Activated CD4-positive, alpha-beta T cell treated with anti-CD3 and anti-CD28 coated beads, Interleukin-2, amount 10 ng/mL, durations not matched to agents 7 days and 5 days (primary cell): Measurements from ENCODE around the gene PCDH18. TPM values are rescaled to one million over a fixed set of nuclear protein-coding genes. Genes with fewer than 3 reads are reported as not detected.
"Not testable (repeated sequence)": the region's sequence is repeated elsewhere in the genome, so short reads cannot be mapped to it uniquely, and the experiment has no call there.

ENCODE experiments used
- CTCF ChIA-PET: fragments of 350-600 bp; sonication (Branson Sonifier 250); formaldehyde crosslinking; loops from one replicate; lab custom pipeline; 2021; ENCODE audit warnings: antibody characterized with exemption; lab: Charles Lee
- POLR2A ChIA-PET: fragments of 350-600 bp; sonication (Branson Sonifier 250); formaldehyde crosslinking; loops from one replicate; lab custom pipeline; 2021; ENCODE audit warnings: antibody characterized with exemption; lab: Charles Lee
- DNase-seq: peaks from one replicate; pipeline ENCODE4 v3.0.0-alpha.2; 2020
- H3K27ac Mint-ChIP-seq: one replicate; pipeline ENCODE4 v1.8.0; 2021; ENCODE audit warnings: mild to moderate bottlenecking, moderate library complexity, mixed read lengths
- H3K27me3 Mint-ChIP-seq: one replicate; pipeline ENCODE4 v1.8.0; 2021; ENCODE audit warnings: mixed read lengths
- H3K36me3 Mint-ChIP-seq: one replicate; pipeline ENCODE4 v1.8.0; 2021; ENCODE audit warnings: low read depth, mixed read lengths
- H3K4me1 Mint-ChIP-seq: one replicate; pipeline ENCODE4 v1.8.0; 2021; ENCODE audit warnings: mixed read lengths
- H3K4me3 Mint-ChIP-seq: one replicate; pipeline ENCODE4 v1.8.0; 2021; ENCODE audit warnings: mild to moderate bottlenecking, moderate library complexity, mixed read lengths
- H3K9me3 Mint-ChIP-seq: one replicate; pipeline ENCODE4 v1.8.0; 2021; ENCODE audit warnings: mixed read lengths
- total RNA-seq, 2 experiments: library from RNA; stranded (reverse); gene quantifications; one replicate each; pipeline ENCODE4 v1.2.3, GENCODE V29; 2021

PCDH18 gene
- total RNA-seq, 2 experiments from 2014 or later = 0.06 TPM; not detected in 1

DNA sequence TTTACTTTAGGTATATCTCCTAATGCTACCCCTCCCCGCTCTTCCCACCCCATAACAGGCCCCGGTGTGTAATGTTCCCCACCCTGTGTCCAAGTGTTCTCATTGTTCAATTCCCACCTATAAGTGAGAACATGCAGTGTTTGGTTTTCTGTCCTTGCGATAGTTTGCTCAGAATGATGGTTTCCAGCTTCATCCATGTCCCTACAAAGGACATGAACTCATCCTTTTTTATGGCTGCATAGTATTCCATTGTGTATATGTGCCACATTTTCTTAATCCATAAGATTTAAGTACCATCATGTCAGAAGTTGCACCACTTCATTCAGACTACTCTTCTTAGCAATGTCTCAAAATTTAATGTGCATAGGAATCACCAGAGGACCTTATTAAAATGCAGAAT, 5.5 kb upstream of the PCDH18 start:
- H3K27ac Mint-ChIP-seq, CTCF ChIA-PET, H3K36me3 Mint-ChIP-seq, H3K9me3 Mint-ChIP-seq, H3K4me3 Mint-ChIP-seq, H3K27me3 Mint-ChIP-seq, POLR2A ChIA-PET, H3K4me1 Mint-ChIP-seq, DNase-seq: not testable (repeated sequence)

DNA sequence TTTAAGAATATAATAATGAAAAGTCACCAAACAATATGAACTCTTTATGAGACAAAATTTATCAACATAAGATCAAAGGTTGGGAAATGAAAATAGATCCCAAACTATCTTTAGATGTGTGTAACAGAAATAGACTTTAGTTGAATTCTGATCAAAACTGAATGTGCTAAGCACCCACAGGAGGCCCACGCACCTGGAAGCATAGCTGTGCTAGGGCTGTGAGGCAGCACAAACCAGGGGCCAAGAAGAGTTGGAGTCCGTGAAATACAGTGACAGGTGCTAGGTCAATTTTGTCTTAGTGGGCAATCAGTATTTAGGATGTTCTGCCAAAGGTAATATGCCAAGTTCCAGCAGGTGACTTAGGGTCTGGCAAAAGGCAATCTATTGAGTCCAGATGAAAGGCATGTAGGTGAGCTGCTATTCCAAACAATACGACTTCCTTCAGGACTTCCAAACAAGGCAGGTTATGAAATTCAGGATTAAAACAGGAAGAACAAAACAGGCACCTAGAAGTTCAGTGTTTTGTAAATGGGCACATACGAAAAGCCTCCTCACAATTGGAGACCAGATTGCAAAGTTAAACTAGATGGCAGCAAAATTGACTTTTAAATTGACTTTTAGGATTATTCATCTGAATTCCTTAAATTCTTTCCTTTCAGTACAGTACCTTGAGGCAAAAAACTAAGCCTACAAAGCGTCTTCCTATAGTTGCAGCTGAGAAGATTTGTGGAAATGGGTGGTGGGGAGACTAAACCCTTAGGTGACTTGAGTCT, 4.7 kb upstream of the PCDH18 start:
- Mint-ChIP-seq H3K27ac (no peak overlapping the region), H3K36me3 (no peaks in the 10 kb centered on the region), H3K4me3 (no peak overlapping the region), H3K9me3 (peaks cover 5% of the 10 kb centered on the region), H3K4me1 (peaks cover 2% of the 10 kb centered on the region), H3K27me3 (no peaks in the 10 kb centered on the region)
- DNase-seq = no peak
- CTCF ChIA-PET = no interaction called here
- POLR2A ChIA-PET = no interaction called here

DNA sequence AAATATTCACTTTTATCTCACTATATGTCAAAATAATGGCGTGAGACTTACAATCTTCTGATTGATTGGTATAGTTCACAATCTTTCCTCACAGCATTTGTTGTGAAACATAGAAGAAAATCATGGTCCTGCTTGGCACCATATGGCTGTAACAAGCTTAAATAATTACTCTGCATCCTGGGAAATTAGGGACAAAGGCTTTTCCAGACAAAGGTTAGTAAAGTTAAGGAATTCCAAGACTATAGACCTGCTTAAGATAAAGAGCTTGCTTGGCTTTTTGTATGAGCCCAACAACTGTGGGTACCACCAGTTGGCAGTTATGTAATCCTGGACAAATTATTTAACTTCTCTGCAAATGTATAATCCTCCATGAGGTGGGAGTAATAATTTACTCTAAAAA, 3.4 kb upstream of the PCDH18 start:
- Mint-ChIP-seq H3K9me3 (peaks cover 5% of the 10 kb centered on the region), H3K4me3 (no peak overlapping the region), H3K36me3 (no peaks in the 10 kb centered on the region), H3K27me3 (no peaks in the 10 kb centered on the region), H3K27ac (no peak overlapping the region), H3K4me1 (peaks cover 2% of the 10 kb centered on the region)
- CTCF ChIA-PET = no interaction called here
- POLR2A ChIA-PET = no interaction called here
- no peak for DNase-seq

DNA sequence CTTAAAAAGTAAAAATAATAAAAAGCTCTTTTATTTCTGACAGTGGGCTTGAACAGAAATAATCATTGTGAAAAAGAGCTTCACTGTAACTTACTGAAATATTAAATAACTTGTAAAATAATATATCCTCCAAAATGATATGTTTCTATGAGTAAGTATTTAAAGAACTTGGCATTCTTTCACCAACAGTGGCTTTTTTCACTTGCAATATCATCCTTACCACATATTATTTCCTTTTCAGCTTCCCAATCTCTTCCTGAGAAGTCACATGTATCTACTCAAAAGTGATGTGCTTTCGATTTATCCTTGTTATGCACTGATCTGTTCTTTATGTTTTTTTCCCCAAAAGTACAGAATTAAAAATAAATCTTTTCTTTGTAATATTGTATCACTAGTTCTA, 2.2 kb upstream of the PCDH18 start:
- H3K27me3 Mint-ChIP-seq = no peaks in the 10 kb centered on the region
- no peak overlapping the region for H3K27ac Mint-ChIP-seq
- peaks cover 5% of the 10 kb centered on the region for H3K9me3 Mint-ChIP-seq
- ChIA-PET CTCF (no interaction called here), POLR2A (no interaction called here)
- no peaks in the 10 kb centered on the region for H3K36me3 Mint-ChIP-seq
- peaks cover 2% of the 10 kb centered on the region for H3K4me1 Mint-ChIP-seq
- no peak for DNase-seq
- no peak overlapping the region for H3K4me3 Mint-ChIP-seq

DNA sequence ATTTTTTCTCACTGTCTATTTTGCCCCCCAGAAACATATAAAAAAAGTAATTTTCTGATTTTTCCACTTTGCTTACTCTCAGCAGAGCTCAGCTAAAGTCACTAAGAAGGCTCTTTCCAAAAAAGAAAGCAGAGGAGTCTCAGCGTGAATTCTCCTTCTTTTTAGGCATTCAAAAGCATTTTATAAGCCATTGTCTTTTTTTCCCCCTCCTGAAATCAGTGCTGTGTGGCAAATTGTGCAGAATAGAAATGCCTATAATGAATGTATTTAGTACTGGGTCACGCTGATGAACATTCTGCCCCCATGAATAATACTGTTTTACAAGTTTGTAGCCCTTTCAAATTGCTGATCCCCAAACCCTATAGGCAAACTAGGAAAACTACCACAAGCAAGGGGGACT, 1.6 kb upstream of the PCDH18 start:
- ChIA-PET CTCF (no interaction called here), POLR2A (no interaction called here)
- no peaks in the 10 kb centered on the region for H3K27me3 Mint-ChIP-seq
- H3K36me3 Mint-ChIP-seq = no peaks in the 10 kb centered on the region
- no peak overlapping the region for H3K27ac Mint-ChIP-seq
- H3K4me3 Mint-ChIP-seq = no peak overlapping the region
- H3K9me3 Mint-ChIP-seq = peaks cover 5% of the 10 kb centered on the region
- DNase-seq = no peak
- peaks cover 2% of the 10 kb centered on the region for H3K4me1 Mint-ChIP-seq

DNA sequence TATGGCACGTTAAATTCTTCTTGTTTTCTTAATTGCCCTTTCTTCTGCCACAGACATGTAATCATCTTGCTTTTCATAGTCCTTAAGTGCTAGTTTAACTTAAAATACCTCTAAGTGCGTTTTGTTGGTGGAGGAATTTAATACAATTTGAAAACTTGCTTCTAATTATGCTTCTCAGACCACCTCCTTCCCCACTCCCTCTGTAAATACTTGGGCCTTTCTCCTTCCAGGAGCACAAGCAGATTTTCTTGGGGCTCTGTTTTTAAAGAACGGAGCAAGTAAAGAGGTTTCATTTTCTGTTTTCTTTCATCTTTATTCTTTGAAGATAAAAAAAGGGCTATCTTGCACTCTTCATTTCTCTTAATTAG, 559 bp upstream of the PCDH18 start:
- DNase-seq = no peak
- POLR2A ChIA-PET = no interaction called here
- Mint-ChIP-seq H3K27me3 (no peaks in the 10 kb centered on the region), H3K4me3 (no peak overlapping the region), H3K9me3 (peaks cover 5% of the 10 kb centered on the region), H3K4me1 (peaks cover 2% of the 10 kb centered on the region), H3K27ac (no peak overlapping the region), H3K36me3 (no peaks in the 10 kb centered on the region)
- CTCF ChIA-PET = no interaction called here

DNA sequence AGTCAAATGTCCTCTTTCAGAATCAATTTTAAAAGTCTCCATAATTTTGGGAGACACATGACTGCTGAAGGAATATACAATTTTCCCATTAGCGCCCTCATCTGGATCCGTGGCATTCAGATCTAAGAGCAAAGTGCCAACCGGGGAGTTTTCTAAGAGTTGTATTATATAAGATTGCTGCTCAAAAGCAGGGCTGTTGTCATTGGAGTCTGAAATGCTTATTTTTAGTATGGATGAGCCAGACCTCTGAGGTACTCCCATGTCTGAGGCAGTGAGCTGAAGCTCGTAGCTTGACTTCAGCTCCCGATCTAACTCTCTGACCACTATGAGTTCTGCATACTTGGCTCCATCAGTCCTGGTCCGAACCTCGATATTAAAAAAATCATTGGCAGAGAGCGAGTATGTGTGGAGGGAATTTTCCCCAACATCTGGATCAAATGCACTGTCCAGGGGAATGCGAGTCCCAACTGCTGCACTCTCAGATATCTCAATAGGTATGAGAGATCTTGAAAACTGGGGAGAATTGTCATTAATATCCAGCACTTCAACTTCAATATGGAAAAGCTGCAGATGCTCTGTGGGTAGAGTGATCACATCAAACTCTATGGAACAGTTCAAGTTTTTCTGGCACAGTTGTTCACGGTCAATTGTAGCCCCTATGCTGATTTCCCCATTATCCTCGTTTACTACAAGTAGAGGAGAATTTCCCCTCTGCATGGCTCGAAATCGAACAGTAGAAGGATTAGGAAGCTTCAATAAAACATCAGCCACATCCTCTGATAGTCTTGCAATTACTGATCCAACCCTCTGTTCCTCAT, 917 bp downstream of the PCDH18 start:
- no peaks in the 10 kb centered on the region for H3K36me3 Mint-ChIP-seq
- H3K27ac Mint-ChIP-seq = no peak overlapping the region
- H3K4me3 Mint-ChIP-seq = no peak overlapping the region
- ChIA-PET CTCF (no interaction called here), POLR2A (no interaction called here)
- no peaks in the 10 kb centered on the region for H3K9me3 Mint-ChIP-seq
- no peak for DNase-seq
- no peaks in the 10 kb centered on the region for H3K27me3 Mint-ChIP-seq
- peaks cover 2% of the 10 kb centered on the region for H3K4me1 Mint-ChIP-seq

DNA sequence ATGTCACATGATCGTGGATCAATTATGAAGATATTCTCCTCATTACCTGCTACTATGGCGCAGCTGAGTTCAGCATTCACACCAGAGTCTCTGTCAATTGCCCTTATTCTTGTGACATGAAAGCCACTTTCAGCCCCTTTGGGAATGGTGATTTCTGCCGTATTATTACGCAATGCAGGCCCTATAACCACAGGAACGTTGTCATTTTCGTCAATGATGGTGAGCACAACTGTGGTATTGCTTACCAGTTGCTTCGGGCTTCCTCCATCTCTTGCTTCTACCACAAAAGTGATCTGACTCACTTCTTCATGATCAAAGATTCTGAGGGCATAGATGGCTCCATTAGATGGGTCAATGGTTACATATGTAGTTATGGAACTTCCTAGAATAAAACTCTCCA, 2.1 kb downstream of the PCDH18 start:
- no peaks in the 10 kb centered on the region for H3K27me3 Mint-ChIP-seq
- H3K4me1 Mint-ChIP-seq = peaks cover 2% of the 10 kb centered on the region
- no peaks in the 10 kb centered on the region for H3K36me3 Mint-ChIP-seq
- ChIA-PET POLR2A (no interaction called here), CTCF (no interaction called here)
- no peaks in the 10 kb centered on the region for H3K9me3 Mint-ChIP-seq
- no peak overlapping the region for H3K4me3 Mint-ChIP-seq
- DNase-seq = no peak
- H3K27ac Mint-ChIP-seq = no peak overlapping the region

DNA sequence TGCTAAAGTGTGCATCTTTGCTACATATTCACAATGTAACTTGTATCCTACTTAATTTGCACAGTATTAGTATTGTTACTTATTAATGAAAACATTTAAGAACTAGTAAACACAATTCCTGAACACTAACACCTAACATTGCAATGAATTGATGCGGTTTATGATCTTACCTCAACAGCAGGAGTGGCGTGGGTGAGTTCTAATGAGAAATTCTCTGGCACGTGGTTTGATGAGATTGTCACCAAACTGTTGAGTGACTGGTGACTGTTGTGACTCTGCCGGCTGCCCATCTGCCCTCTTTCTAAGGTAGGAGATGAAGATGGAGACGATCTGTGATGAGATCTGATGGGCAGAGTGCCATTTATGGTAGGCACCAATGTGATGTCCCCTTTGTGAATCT, 2.9 kb downstream of the PCDH18 start:
- Mint-ChIP-seq H3K9me3 (no peaks in the 10 kb centered on the region), H3K4me1 (peaks cover 2% of the 10 kb centered on the region), H3K36me3 (no peaks in the 10 kb centered on the region), H3K27me3 (no peaks in the 10 kb centered on the region), H3K4me3 (no peak overlapping the region), H3K27ac (no peak overlapping the region)
- ChIA-PET POLR2A (no interaction called here), CTCF (no interaction called here)
- no peak for DNase-seq

DNA sequence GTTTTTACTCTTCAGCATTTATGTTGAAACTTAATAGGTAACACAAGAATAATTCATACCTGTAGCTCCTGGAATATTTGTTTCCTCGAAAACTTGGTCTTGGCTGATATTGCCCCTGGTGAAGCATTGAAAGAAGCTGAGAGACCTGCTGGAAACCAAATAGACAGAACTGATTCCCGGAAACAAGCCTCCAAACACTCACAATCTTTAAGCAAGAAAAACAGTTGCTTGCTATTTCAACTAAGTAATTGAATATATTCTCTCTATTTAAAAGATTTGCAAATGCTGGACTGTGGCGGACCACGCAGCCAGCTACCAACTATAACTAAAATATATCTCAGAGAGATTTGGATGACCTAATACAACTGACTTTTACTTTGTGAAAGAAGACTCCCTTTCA, 3.6 kb downstream of the PCDH18 start:
- DNase-seq = no peak
- Mint-ChIP-seq H3K27me3 (no peaks in the 10 kb centered on the region), H3K9me3 (no peaks in the 10 kb centered on the region), H3K4me3 (no peak overlapping the region), H3K4me1 (peaks cover 2% of the 10 kb centered on the region), H3K36me3 (no peaks in the 10 kb centered on the region), H3K27ac (no peak overlapping the region)
- CTCF ChIA-PET = no interaction called here
- POLR2A ChIA-PET = no interaction called here

DNA sequence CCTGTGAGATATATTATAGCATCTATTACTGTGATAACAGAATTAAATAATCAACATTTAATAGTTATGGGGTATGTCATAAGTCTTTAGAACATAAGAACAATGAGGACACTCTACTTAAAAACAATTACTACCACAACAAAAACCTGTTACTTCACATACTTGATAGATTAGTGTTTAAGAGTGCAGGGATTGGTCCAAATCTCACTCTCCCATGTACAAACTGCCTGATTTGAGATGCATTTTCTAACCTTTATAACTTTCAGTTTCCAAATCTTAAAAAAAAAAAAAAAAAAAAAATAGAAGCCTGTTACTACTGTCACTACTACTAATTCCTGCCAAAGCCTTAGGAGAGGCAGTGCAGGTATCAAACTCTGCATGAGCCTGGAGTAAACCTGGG, 5.6 kb downstream of the PCDH18 start:
- ChIA-PET POLR2A (no interaction called here), CTCF (no interaction called here)
- Mint-ChIP-seq H3K27me3 (no peaks in the 10 kb centered on the region), H3K4me3 (no peak overlapping the region), H3K9me3 (no peaks in the 10 kb centered on the region), H3K27ac (no peak overlapping the region), H3K36me3 (no peaks in the 10 kb centered on the region), H3K4me1 (no peaks in the 10 kb centered on the region)
- no peak for DNase-seq

DNA sequence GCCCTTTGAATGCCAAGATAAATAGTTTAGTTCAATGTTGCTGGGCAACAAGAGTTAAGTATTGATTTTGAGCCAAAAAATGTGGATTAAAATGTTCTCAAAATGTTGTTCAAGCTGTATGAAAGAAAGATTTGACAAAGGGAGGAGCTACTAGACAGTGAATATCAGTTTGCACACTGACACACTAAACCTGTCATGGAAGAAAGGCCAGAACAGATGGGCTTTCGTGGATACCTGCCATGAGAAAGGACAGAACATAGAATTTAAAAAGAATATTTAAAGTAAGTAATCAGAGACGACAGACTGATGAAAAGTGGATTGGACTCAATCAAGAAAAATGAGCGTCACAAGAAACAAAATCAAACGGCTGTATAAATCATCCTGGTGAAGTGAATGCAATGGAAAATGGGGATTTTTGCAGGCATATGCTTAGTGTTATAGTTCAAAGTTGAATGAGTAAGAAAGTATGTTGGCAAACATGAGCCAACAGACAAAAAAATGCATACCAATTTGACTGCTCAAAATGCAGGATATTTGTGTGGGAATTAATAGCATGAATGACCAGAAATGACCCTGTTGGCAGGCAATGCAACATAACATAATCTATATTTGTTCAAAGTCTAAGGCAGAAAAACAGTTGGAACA, 7.4 kb downstream of the PCDH18 start:
- Mint-ChIP-seq H3K27ac (no peak overlapping the region), H3K27me3 (no peaks in the 10 kb centered on the region), H3K4me1 (no peaks in the 10 kb centered on the region), H3K36me3 (no peaks in the 10 kb centered on the region), H3K4me3 (no peak overlapping the region), H3K9me3 (no peaks in the 10 kb centered on the region)
- no peak for DNase-seq
- POLR2A ChIA-PET = no interaction called here
- CTCF ChIA-PET = no interaction called here

DNA sequence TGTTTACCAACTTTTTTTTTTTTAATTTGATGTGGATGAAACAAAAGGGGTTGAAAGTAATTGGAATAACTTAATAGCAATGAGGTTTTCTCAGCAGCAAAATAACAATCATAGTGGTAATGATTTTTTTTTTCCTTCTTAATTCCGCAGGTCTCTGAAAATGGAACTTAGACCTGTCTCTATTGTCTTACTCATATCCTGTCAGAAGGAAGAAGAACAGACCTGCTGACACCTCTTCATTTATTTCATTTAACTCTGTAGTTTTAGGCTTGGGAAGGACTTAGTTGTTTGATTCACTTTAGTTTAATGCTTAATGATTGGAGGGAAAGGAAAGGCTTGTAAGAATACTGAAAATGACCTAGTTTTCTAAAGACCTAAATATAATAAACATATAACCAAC, 9.0 kb downstream of the PCDH18 start:
- H3K9me3 Mint-ChIP-seq = no peaks in the 10 kb centered on the region
- CTCF ChIA-PET = no interaction called here
- no peak for DNase-seq
- no peaks in the 10 kb centered on the region for H3K36me3 Mint-ChIP-seq
- H3K4me1 Mint-ChIP-seq = no peaks in the 10 kb centered on the region
- no peak overlapping the region for H3K4me3 Mint-ChIP-seq
- H3K27me3 Mint-ChIP-seq = no peaks in the 10 kb centered on the region
- no peak overlapping the region for H3K27ac Mint-ChIP-seq
- POLR2A ChIA-PET = no interaction called here
